ENCODE data around the gene TAPT1.

GRCh38 chr4:16239086-16239485, 12.8 kb upstream of the TAPT1 start:
- TF ChIP-seq CTCF (IDR thresholded peaks at IDR 0.05; ENCODE audit: insufficient read depth, low read depth, low read length): no peak
- no peak for TF ChIP-seq EZH2 (IDR thresholded peaks at IDR 0.05; ENCODE audit: insufficient read depth, low read length)
